SU-DHL-6 (cell line): Measurements from ENCODE around the gene FRMPD4.
"Not testable (repeated sequence)": the region's sequence is repeated elsewhere in the genome, so short reads cannot be mapped to it uniquely, and the experiment has no call there.

Experiments used
- H2AFZ ChIP-seq: fragments of 200-600 bp; sonication (generic); 2 replicates; pipeline ENCODE4 v1.6.1; 2014; ENCODE audit warnings: low read depth, mild to moderate bottlenecking, moderate library complexity, mixed read lengths, antibody characterized with exemption, low read length; ENCODE audit not compliant: severe bottlenecking
- H3F3A ChIP-seq: fragments of 200-600 bp; shearing (Covaris generic); 2 replicates; pipeline ENCODE4 v1.6.0; 2016; ENCODE audit warnings: antibody characterized with exemption, mild to moderate bottlenecking; ENCODE audit not compliant: insufficient read depth
- H3K27ac ChIP-seq: fragments of 200-600 bp; sonication (generic); 2 replicates; pipeline ENCODE4 v1.5.1; 2016; ENCODE audit warnings: low read depth, mild to moderate bottlenecking, low read length, moderate library complexity, mixed read lengths
- H3K27me3 ChIP-seq: fragments of 200-600 bp; sonication (generic), shearing (Covaris generic); 2 replicates; pipeline ENCODE4 v1.6.0; 2014; ENCODE audit warnings: mild to moderate bottlenecking, low read length
- H3K36me3 ChIP-seq: fragments of 200-600 bp; sonication (generic); 2 replicates; pipeline ENCODE4 v1.6.1; 2014; ENCODE audit warnings: mild to moderate bottlenecking, low read length, mixed read lengths
- H3K4me2 ChIP-seq: fragments of 300-600, 200-600 bp; shearing (Covaris generic), sonication (generic); 2 replicates; pipeline ENCODE4 v1.6.0; 2014; ENCODE audit warnings: low read length, low read depth, mild to moderate bottlenecking; ENCODE audit not compliant: poor library complexity, severe bottlenecking
- H3K4me3 ChIP-seq: fragments of 200-600 bp; sonication (generic); 2 replicates; pipeline ENCODE4 v1.5.1; 2014; ENCODE audit warnings: antibody characterized with exemption, low read length, mild to moderate bottlenecking, mixed read lengths; ENCODE audit not compliant: insufficient read depth, poor library complexity, severe bottlenecking
- H3K79me2 ChIP-seq: fragments of 200-600 bp; sonication (generic); 2 replicates; pipeline ENCODE4 v1.6.1; 2014; ENCODE audit warnings: mild to moderate bottlenecking, low read length, moderate library complexity; ENCODE audit not compliant: insufficient read depth
- H3K9ac ChIP-seq: fragments of 200-600 bp; sonication (generic); 2 replicates; pipeline ENCODE4 v1.7.0; 2014; ENCODE audit warnings: mild to moderate bottlenecking, low read length
- H3K9me2 ChIP-seq: fragments of 200-600 bp; sonication (generic); replicated peaks from 2 replicates; pipeline ENCODE4 v1.6.1; 2014; ENCODE audit warnings: low read length; ENCODE audit not compliant: insufficient read depth
- H3K9me3 ChIP-seq: fragments of 200-600 bp; sonication (generic); 2 replicates; pipeline ENCODE4 v1.6.1; 2014; ENCODE audit warnings: low read length, mixed read lengths; ENCODE audit not compliant: insufficient read depth
- H4K20me1 ChIP-seq: fragments of 200-600 bp; sonication (generic); 2 replicates; pipeline ENCODE4 v1.6.1; 2014; ENCODE audit warnings: low read depth, mild to moderate bottlenecking, antibody characterized with exemption, low read length, moderate library complexity, mixed read lengths
- EZH2phosphoT487 ChIP-seq: fragments of 200-600 bp; sonication (generic), shearing (Covaris generic); conservative IDR thresholded peaks from 2 replicates; pipeline ENCODE4 v1.6.1; 2018; ENCODE audit warnings: mild to moderate bottlenecking, antibody characterized with exemption, low read length, moderate library complexity, mixed read lengths
- TF ChIP-seq, protein P1 (sequence below): fragments of 200-600 bp; sonication (generic); IDR thresholded peaks from one replicate; pipeline ENCODE4 v1.5.1; 2017; ENCODE audit warnings: antibody characterized with exemption, mild to moderate bottlenecking, low read length, moderate library complexity; ENCODE audit not compliant: insufficient read depth, poor library complexity, severe bottlenecking

FRMPD4 gene

DNA sequence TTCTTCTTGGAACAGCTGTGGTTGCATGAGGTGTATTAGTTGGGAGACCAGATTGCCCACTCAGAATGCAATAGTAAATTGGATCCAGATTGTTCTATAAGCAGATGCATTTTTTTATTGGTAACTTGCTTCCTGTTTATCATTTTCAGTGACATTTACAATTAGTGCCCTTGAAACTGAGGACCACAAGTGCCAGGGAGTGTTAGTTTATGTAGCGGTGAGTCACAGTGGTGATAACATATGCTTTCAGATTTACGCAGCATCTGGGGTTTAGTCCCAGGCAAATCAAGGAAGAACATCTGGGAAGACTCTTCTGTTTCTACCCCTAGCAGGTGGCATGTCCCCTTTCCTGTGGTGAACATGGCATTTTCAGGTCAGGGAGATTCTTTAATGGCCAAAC lies 24.1 kb downstream of the FRMPD4 start:
- no peaks in the 10 kb centered on the region for H3K79me2 ChIP-seq
- no peak overlapping the region for H3K4me3 ChIP-seq
- no peak overlapping the region for H3K9ac ChIP-seq
- H3F3A ChIP-seq, result no peaks in the 10 kb centered on the region
- H3K36me3 ChIP-seq, result no peaks in the 10 kb centered on the region
- no peaks in the 10 kb centered on the region for H4K20me1 ChIP-seq
- H3K4me2 ChIP-seq, result no peak overlapping the region
- no peak for TF ChIP-seq EZH2phosphoT487
- TF ChIP-seq, protein P1, sequence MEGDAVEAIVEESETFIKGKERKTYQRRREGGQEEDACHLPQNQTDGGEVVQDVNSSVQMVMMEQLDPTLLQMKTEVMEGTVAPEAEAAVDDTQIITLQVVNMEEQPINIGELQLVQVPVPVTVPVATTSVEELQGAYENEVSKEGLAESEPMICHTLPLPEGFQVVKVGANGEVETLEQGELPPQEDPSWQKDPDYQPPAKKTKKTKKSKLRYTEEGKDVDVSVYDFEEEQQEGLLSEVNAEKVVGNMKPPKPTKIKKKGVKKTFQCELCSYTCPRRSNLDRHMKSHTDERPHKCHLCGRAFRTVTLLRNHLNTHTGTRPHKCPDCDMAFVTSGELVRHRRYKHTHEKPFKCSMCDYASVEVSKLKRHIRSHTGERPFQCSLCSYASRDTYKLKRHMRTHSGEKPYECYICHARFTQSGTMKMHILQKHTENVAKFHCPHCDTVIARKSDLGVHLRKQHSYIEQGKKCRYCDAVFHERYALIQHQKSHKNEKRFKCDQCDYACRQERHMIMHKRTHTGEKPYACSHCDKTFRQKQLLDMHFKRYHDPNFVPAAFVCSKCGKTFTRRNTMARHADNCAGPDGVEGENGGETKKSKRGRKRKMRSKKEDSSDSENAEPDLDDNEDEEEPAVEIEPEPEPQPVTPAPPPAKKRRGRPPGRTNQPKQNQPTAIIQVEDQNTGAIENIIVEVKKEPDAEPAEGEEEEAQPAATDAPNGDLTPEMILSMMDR, result no peak
- H3K27me3 ChIP-seq, result no peaks in the 10 kb centered on the region
- no peaks in the 10 kb centered on the region for H3K9me3 ChIP-seq
- no peak overlapping the region for H3K27ac ChIP-seq
- H3K9me2 ChIP-seq, result no peaks in the 10 kb centered on the region
- no peak overlapping the region for H2AFZ ChIP-seq

DNA sequence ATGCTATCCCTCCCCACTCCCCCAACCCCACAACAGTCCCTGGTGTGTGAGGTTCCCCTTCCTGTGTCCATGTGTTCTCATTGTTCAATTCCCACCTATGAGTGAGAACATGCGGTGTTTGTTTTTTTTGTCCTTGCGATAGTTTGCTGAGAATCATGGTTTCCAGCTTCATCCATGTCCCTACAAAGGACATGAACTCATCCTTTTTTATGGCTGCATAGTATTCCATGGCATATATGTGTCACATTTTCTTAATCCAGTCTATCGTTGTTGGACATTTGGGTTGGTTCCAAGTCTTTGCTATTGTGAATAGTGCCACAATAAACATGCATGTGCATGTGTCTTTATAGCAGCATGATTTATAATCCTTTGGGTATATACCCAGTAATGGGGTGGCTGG lies 25.9 kb downstream of the FRMPD4 start:
- not testable (repeated sequence) for H3K27me3 ChIP-seq, H3K9me3 ChIP-seq, H3K79me2 ChIP-seq, H2AFZ ChIP-seq, H3K4me2 ChIP-seq, H3K36me3 ChIP-seq, H3K27ac ChIP-seq, H3K9ac ChIP-seq, H3K4me3 ChIP-seq, H3F3A ChIP-seq, H4K20me1 ChIP-seq, H3K9me2 ChIP-seq

DNA sequence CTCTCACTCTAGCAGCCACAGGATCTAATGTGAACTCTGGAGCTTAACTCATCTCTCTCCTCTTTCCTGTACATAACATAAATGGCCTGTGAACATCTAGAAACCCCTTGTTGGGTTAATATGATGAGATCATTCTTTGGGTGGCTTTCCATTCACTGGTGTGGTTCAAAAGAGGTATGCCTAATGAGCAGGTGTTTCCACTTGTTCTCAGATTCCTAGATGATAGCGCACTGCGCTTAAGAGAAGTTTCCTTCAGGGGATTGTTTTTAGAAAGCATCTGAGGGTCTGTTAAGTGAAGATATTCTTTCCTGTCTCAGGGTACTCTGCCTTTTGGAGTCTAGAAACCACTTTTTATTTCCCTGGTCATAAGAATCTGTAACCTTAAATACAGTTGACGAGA lies 32.5 kb downstream of the FRMPD4 start:
- Histone ChIP-seq H3K79me2 (no peaks in the 10 kb centered on the region), H3K9ac (no peak overlapping the region), H3F3A (no peaks in the 10 kb centered on the region), H3K4me3 (no peak overlapping the region), H3K36me3 (no peaks in the 10 kb centered on the region), H3K27me3 (no peaks in the 10 kb centered on the region), H3K9me2 (no peaks in the 10 kb centered on the region), H3K27ac (no peak overlapping the region), H3K9me3 (no peaks in the 10 kb centered on the region), H4K20me1 (no peaks in the 10 kb centered on the region), H3K4me2 (no peak overlapping the region), H2AFZ (no peak overlapping the region)
- TF ChIP-seq, protein P1, result no peak
- TF ChIP-seq EZH2phosphoT487, result no peak

DNA sequence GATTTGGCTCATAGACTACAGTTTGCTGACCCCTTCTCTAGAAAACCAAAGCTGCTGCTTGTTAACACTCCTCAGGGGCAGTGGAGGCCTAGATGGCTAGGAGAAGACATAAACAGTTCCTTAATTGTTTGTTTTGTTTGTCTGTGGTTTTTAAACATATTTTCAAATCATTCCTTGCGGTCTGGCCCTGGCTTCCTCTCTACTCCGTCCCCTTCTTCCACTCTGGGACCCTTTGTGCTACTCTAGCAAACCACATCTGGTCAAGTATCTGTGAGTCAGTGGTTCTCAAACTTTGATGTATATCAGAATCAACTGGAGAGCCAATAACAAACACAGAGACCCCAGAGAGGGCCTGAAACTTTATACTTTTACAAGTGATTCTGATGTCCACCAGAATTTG lies 36.1 kb downstream of the FRMPD4 start:
- Histone ChIP-seq H3K9me2 (no peaks in the 10 kb centered on the region), H3K9ac (no peak overlapping the region), H4K20me1 (no peaks in the 10 kb centered on the region), H3K9me3 (no peaks in the 10 kb centered on the region), H3K36me3 (no peaks in the 10 kb centered on the region), H3K4me2 (no peak overlapping the region), H3K27ac (no peak overlapping the region), H3F3A (no peaks in the 10 kb centered on the region), H3K79me2 (no peaks in the 10 kb centered on the region), H3K27me3 (no peaks in the 10 kb centered on the region), H3K4me3 (no peak overlapping the region), H2AFZ (no peak overlapping the region)
- no peak for TF ChIP-seq EZH2phosphoT487
- TF ChIP-seq, protein P1, result no peak
